ENCODE results near the gene FXYD6.

The FXYD6 gene

GRCh38 chr11:117869604-117870003 is 6.9 kb downstream of the FXYD6 start:
- TF ChIP-seq TAF1 (IDR thresholded peaks at IDR 0.05; ENCODE audit: borderline replicate concordance, insufficient read depth, low read length) (no peak), REST (IDR thresholded peaks at IDR 0.05; ENCODE audit: insufficient read depth in 1 of 2, low read depth in 2 of 2, low read length in 2 of 2) (no peak), SIN3A (IDR thresholded peaks at IDR 0.05; ENCODE audit: borderline replicate concordance, insufficient read depth, low read length) (no peak), FOXP2 (optimal IDR thresholded peaks at IDR 0.05; ENCODE audit: borderline replicate concordance, extremely low read depth, extremely low read length, insufficient read depth) (no peak), POLR2AphosphoS5 (IDR thresholded peaks at IDR 0.05; ENCODE audit: low read depth, low read length) (no peak)

GRCh38 chr11:117868815-117869561 is 7.5 kb downstream of the FXYD6 start:
- TF ChIP-seq POLR2AphosphoS5 (IDR thresholded peaks at IDR 0.05; ENCODE audit: low read depth, low read length) (no peak), FOXP2 (optimal IDR thresholded peaks at IDR 0.05; ENCODE audit: borderline replicate concordance, extremely low read depth, extremely low read length, insufficient read depth) (no peak), SIN3A (IDR thresholded peaks at IDR 0.05; ENCODE audit: borderline replicate concordance, insufficient read depth, low read length) (no peak), REST (IDR thresholded peaks at IDR 0.05; ENCODE audit: insufficient read depth in 1 of 2, low read depth in 2 of 2, low read length in 2 of 2) (no peak), TAF1 (IDR thresholded peaks at IDR 0.05; ENCODE audit: borderline replicate concordance, insufficient read depth, low read length) (no peak)

GRCh38 chr11:117868088-117868487 is 8.4 kb downstream of the FXYD6 start:
- TF ChIP-seq TAF1 (IDR thresholded peaks at IDR 0.05; ENCODE audit: borderline replicate concordance, insufficient read depth, low read length) (no peak), FOXP2 (optimal IDR thresholded peaks at IDR 0.05; ENCODE audit: borderline replicate concordance, extremely low read depth, extremely low read length, insufficient read depth) (no peak)

GRCh38 chr11:117866526-117866925 is 9.9 kb downstream of the FXYD6 start:
- TF ChIP-seq POLR2AphosphoS5 (IDR thresholded peaks at IDR 0.05; ENCODE audit: low read depth, low read length) (no peak), FOXP2 (optimal IDR thresholded peaks at IDR 0.05; ENCODE audit: borderline replicate concordance, extremely low read depth, extremely low read length, insufficient read depth) (no peak), SIN3A (IDR thresholded peaks at IDR 0.05; ENCODE audit: borderline replicate concordance, insufficient read depth, low read length) (no peak), REST (IDR thresholded peaks at IDR 0.05; ENCODE audit: insufficient read depth in 1 of 2, low read depth in 2 of 2, low read length in 2 of 2) (no peak), TAF1 (IDR thresholded peaks at IDR 0.05; ENCODE audit: borderline replicate concordance, insufficient read depth, low read length) (no peak)

- TF ChIP-seq FOXP2 (optimal IDR thresholded peaks at IDR 0.05; ENCODE audit: borderline replicate concordance, extremely low read depth, extremely low read length, insufficient read depth) = no peak
- no peak for TF ChIP-seq POLR2AphosphoS5 (IDR thresholded peaks at IDR 0.05; ENCODE audit: low read depth, low read length)
- no peak for TF ChIP-seq REST (IDR thresholded peaks at IDR 0.05; ENCODE audit: insufficient read depth in 1 of 2, low read depth in 2 of 2, low read length in 2 of 2)
- TF ChIP-seq SIN3A (IDR thresholded peaks at IDR 0.05; ENCODE audit: borderline replicate concordance, insufficient read depth, low read length) = no peak
- no peak for TF ChIP-seq TAF1 (IDR thresholded peaks at IDR 0.05; ENCODE audit: borderline replicate concordance, insufficient read depth, low read length)
Observed at GRCh38 chr11:117863383-117863782, 13.1 kb downstream of the FXYD6 start.
